HL-60/S4 (cell line): ENCODE measurements around the gene TOMT.

Experiments
- in situ Hi-C: fragments of 300-500 bp; cut with MboI; formaldehyde crosslinking; loops from 2 replicates; pipeline ENCODE4 v1.14.3; 2022; ENCODE audit warnings: low sequenced_read_pairs

TOMT gene

GRCh38 chr11:72085621-72086351 lies 19.9 kb upstream of the TOMT start:
- in situ Hi-C loops = no loop called here

GRCh38 chr11:72088076-72088808 lies 17.5 kb upstream of the TOMT start:
- in situ Hi-C loops = no loop called here

GRCh38 chr11:72091292-72091691 lies 14.4 kb upstream of the TOMT start:
- in situ Hi-C loops = no loop called here

GRCh38 chr11:72098741-72099140 lies 7.0 kb upstream of the TOMT start:
- in situ Hi-C loops = no loop called here

DNA sequence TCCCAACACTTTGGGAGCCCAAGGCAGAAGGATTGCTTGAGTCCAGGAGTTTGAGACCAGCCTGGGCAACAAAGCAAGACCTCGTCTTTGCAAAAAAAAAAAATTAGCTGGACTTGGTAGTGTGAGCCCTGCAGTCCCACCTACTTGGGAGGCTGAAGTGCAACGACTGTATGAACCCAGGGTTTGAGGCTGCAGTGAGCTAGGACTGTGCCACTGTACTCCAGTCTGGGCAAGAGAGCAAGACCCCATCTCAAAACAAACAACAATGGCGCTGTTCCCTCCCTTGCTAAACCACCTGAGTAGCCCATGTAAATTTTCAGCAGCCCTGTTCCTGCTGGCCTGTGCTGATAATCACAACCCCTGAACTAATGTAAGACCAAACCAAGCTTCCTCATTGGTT lies 5.7 kb upstream of the TOMT start:
- in situ Hi-C loops = no loop called here

DNA sequence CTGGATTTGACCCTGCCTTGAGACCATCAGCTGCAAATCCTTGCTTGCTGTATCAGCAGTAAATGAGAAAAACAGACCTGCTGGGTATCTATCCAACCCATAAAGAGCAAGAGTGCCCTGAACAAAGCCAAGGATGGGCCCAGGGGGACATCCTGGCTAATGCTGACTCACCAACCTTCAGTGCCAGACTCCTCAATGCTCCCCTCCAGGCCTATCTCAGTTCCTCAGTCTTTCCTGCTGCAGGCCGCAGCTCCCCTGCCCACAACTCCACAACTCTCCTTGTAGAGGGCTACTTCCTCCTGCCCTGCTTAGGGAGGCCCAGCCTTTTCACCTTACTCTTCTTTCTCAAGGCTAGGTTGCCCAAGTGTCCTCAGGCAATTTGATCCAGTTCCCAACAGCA lies 5.3 kb upstream of the TOMT start:
- in situ Hi-C loops = no loop called here

DNA sequence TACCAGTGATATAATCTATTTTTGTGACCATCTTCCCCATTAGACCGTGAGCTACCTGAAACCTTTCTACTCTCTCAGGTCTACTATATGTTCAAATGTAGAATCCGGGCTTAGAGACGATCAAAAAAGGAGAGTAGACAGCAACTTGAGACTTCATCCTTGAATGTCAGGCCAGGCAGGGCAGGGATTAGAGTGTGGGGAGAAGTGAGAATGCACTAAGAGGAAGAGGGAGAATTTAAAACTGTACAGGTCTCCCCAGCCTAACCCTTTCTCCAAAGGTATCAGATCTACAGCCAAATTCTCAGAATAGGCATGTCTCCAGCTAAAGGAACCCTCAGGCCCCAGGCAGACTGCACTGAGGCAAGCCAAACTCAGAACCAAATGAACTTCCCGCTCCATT lies 3.6 kb upstream of the TOMT start:
- in situ Hi-C loops = no loop called here

DNA sequence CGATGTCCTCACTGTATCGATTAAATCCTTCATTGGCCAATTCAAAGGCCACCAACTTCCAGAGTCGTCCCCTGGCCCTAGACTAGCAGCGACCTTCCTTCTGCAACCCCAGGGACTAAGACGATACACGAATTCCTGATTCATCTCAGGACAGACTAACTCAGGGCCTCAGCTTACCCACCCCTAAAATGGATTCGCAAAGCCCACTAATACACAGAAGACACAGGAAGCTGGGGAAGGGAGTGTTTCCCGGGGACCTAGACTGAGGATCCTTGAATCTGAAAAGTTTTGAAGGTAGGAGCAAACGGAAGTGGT lies 3.1 kb upstream of the TOMT start:
- in situ Hi-C loops = no loop called here

- in situ Hi-C loops = no loop called here
These were observed 2.6 kb upstream of the TOMT start, which contains the start of gene LAMTOR1 for GRCh38 chr11:72102946-72103753. Gene LAMTOR1 (minus strand): TSS chr11:72103297. CDS start chr11:72103224, 73 bp downstream.

GRCh38 chr11:72103754-72104167 lies 2.0 kb upstream of the TOMT start:
- in situ Hi-C loops = no loop called here

- in situ Hi-C loops = no loop called here
These were observed 5.8 kb downstream of the TOMT start for GRCh38 chr11:72111300-72112142.

DNA sequence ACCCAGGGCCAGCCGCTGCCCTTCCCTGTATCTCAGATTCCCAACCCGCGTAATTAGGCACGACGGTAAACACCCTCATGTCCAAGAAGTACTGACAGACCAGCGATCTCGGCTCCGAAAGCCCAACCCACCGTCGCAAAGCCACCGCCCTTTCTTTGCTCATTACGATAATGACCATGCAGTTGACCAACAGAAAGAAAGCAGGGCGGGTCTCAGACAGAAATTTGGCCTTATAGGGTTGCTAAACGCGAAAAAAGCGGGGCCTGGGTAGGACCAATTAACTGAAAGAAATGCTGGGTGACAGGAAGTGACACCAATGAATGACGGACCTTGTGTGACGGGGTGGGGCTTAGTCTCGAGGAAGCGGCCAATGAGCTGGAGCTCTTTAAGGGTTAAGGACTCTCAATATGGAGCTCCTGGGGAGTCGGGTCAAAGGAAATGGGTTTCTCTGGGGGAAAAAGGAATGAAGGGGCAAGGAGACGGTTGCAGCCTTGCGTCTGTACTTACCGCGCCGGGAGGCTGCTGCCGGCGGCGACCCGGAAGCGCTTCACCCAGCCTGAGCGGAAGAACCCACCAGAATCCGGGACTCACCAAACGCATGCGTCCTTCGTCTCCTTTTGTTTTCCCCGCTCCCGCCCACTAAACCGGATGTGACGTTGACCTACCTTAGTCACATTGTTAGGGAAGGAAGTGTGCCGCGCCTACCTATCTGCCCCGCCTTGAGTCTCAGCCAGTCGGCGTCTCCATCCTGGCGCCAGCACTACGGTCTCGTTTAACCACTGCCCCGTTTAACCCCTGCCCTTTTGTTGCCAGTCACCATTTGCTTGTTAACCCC lies 6.6 kb downstream of the TOMT start, which contains the start of gene ANAPC15:
ANAPC15 (minus strand) TSS at position 553 of the 835 bp plus-strand sequence. CDS start 1,419 bp downstream, outside the sequence.
- in situ Hi-C loops = no loop called here

GRCh38 chr11:72112978-72113808 lies 7.5 kb downstream of the TOMT start:
- in situ Hi-C loops = no loop called here

DNA sequence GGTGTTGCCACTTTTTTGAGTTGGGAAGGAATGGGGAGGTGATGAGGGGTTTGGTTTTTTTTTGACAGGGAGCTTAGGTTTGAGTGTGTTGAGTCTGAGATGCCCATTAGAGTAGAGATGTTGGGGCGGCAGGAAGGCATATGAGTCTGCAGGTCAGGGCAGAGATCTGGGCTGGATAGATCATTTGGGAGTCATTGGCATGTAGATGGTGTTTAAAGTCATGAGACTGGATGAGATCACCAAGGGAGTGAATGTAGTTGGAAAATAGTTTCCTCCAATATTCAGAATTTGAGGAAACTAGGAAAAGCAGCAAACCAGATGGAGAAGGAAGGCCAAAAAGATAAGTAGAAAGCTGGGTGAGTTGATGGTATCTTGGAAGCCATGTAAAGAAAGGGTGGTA lies 8.8 kb downstream of the TOMT start:
- in situ Hi-C loops = no loop called here

GRCh38 chr11:72116019-72116755 lies 10.5 kb downstream of the TOMT start:
- in situ Hi-C loops = no loop called here

DNA sequence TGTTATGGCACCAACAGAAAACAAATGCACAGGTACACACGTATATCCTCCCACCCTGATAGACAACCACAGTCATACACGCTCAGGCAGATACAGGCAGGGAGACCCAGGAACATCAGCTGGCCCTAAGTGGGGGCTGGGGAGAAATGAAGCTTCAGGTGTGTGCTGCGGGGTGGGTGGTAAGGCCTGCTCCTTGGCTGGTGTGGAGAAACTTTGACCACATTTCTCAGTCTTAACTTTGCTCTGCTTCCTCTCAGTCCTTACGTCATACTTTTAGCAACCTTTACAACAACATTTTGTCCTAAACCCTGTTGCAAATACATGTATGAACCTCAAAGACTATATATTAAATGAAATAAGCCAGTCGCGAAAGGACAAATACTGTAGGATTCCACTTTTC lies 13.5 kb downstream of the TOMT start:
- in situ Hi-C loops = no loop called here

- in situ Hi-C loops = no loop called here
These were observed 15.2 kb downstream of the TOMT start for GRCh38 chr11:72120930-72121329.

GRCh38 chr11:72122607-72123006 lies 16.9 kb downstream of the TOMT start:
- in situ Hi-C loops = no loop called here
